GM19468 (cell line): ENCODE measurements around the gene CYP2W1.
"Not testable (repeated sequence)": the region's sequence is repeated elsewhere in the genome, so short reads cannot be mapped to it uniquely, and the experiment has no call there.

Experiments used
- ATAC-seq: cut with Tn5 transposase; IDR thresholded peaks from one replicate; pipeline ENCODE4 v1.9.1; 2021; ENCODE audit warnings: mild to moderate bottlenecking, moderate library complexity, moderate number of reproducible peaks; ENCODE audit not compliant: unreplicated experiment; ENCODE audit errors: extremely low read depth

The CYP2W1 gene

DNA sequence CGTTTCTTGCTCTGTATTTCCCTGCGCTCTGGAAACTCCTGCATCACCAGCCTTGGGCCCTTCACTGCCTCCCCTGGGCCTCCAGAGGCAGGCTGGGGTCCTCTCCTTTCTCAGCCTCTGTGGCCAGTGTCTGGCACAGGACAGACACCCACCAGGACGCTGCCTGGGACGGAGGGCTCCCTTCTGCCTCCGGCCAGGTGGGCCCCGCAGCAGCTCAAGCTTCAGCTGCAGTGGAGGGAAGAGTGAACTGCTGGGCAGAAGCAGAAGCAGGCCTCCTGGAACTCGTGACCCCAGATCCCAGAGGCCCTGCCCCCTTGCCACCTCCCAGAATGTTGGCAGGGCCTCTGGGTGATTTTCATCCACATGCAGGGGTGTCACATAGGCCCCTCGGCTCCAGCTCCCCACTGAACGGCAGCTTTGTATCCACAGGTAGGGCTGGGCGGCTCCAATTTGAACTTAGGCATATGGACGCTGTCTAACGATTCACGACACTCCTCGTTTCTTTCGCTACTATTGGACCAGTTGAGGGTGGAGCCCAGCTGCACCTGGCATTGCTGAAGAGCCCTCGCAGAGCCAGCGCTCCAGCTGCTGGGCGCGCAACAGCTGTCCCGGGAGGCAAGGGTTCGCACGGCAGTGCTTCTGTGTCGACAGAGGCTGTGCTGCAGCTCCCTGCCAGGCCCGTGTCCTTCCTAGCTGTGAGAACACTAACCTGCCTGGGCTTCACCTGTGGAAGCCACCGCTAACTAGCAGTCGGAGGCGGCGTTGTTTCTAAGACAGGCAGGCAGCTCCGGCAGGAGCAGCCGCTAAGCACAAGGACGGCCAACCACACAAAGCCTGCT, 43.0 kb downstream of the CYP2W1 start:
- no peak for ATAC-seq

DNA sequence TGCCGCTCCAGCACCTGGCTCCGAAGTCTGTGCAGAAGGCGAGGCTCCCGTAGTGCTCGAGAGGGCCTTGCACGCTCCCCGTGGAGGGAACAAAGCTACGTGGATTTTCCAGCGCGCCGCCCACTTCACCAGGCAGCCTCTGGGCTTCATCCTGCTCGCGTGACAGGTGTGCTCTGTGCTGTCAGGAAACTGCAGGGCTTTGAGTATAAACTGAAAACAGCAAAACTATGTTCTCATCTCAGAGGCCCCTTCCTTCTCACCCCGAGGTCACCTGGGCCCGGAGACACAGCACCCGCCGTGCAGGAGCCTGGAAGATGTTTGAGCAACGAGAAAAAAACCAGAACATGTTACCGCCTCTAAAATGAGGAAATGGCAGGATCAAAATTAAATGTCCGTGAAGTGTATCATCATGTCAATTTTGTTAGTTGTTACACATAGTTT, 43.8 kb downstream of the CYP2W1 start:
- ATAC-seq, result no peak

DNA sequence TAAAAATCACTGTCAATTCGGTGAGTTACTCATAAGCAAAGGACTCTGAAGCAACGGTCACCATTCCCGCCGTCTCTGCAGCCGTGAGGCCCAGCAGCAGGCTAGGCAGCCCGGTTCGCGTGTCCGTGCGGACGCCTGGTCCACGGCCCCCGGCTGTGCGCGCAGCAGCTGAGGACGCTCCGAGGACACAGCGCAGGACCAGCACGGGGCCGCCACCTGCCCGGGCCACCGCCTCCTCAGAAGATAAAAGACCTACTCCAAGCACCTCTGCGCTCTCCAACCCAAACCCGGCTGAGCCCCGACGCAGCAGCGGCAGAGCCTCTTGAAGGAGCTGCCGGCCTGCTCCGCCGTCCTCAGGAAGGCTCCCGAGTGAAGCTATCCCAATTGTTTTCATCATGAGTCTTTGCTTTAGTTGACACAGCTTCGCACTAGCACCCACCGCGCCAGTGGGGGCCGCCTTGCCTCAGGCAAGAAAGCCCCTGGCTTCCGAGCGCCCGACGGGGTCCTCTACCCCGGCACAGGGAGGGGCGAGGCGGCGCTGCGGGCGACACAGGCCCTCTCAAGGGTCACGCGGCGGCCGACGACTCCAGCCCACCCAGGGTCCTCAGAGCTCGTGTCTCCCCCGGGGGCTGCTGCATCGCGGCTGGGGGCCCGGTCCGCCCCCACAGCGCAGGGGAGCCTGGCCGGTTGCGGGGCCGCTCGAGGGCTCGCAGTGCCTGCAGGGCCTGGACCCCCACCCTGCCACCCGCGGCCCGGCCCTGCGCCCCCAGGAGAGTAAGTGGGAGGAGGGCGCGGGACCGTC, 44.5 kb downstream of the CYP2W1 start:
- ATAC-seq, result no peak

DNA sequence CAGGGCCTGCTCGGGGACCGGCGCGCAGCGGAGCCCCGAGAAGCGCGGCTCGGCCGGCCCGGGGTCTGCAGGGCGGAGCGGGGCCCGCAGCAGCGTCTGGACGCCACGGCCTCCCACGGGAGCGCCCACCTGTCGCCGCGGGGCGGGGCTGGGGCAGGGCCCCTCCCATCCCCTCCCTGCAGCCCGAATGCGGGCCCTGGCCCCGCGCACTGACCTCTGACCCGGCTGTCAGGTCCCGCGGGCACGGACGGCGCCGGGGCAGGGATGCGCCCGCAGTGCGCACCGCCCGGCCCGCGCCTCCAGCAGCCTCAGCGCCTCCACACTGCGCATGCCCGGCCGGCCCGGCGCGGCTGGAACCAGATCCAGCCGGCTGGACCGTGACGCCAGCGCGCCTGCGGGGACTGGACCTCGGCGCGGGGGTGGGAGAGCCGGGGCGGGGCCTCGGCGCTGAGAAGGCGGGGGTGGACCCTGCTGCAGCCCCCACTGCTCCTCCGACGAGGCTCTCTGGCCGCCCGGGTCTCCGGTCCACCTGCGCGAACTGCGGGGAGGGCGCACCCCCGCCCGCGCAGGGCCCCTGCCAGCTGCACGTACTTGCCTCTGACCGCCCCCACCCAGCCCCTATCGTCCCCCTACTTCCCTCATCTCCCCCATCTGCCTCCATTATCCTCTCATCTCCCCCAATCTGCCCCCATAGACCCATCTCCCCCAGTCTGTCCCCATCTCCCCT, 45.2 kb downstream of the CYP2W1 start:
- peak; percentile 40 for ATAC-seq

- ATAC-seq, result no peak
These were observed 46.0 kb downstream of the CYP2W1 start for GRCh38 chr7:1028775-1029636.

GRCh38 chr7:1029637-1030443, 46.9 kb downstream of the CYP2W1 start:
- ATAC-seq, result no peak

DNA sequence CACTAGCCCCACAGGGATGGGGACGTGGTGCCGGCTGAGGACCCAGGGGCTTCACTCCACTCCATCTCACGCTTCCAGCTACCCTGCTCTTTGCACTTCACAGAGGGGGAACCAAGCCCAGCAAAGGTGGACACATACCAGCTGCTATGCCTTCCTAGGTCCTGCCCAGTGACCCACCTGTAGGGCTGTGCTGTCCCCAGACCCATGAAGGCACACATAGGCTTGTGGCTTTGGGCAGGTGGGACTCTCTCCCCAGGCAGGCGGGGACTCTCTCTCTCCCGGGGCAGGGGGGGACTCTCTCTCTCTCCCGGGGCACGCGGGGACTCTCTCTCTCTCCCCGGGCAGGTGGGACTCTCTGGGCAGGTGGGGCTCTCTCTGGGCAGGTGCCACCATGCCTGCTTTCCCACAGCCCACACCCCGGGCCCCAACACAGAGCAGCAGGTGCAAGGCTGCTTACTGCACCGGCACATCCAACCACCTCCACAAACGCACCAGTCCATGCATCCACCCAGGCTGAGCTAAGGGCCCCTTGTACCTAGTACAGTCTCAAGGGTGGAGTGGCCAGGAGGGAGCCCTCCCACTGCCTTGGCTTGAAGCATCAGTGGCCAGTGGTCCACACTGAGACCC, 47.6 kb downstream of the CYP2W1 start:
- ATAC-seq, result no peak

- no peak for ATAC-seq
These were observed 48.9 kb downstream of the CYP2W1 start for GRCh38 chr7:1031716-1032455.

DNA sequence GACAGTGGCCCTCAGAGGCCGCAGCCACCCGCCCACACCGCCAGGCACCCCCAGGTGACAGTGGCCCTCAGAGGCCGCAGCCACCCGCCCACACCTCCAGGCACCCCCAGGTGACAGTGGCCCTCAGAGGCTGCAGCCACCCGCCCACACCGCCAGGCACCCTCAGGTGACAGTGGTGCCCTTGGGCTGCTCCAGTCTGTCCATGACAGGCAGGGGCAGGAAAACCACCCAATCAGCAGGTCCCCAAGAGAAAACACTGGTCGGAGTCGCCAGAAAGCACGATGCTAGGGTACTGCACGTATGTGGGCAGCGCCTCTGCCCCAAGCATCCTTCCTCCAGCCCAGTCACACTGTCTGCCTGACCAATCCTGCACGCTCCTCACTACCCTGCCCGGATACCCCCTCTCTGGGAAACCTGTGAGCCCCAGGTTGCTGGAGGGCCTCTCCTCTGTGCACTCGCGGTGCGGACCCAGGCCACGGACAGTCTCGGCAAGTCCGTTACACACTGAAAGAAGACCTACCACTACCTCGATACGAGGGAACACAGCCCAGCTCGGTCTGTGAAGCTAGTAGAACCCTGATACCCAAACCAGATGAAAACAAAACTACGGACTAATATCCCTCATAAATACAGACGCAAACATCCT, 49.7 kb downstream of the CYP2W1 start:
- no peak for ATAC-seq

DNA sequence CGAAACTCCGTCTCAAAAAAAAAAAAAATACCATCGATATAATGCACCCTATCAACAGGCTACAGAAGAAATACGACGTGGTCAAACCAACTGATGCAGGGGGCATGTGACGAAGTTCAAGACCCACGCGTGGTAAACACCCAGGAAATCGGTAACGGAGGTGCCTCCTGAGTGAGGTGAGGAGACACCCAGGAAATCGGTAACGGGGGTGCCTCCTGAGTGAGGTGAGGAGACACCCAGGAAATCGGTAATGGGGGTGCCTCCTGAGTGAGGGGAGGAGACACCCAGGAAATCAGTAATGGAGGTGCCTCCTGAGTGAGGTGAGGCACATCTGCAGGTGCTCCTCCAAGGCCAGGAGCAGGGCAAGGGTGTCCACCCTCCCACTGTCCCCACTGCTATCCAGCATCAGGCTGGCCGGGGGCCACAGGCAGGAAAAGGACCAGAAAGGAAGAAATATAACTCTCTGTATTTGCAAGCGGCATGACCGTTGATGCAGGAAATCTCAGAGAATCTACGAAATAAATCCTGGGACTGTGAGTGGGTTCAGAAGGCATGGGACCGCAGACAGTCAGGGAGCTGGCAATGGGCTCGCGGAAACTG, 50.7 kb downstream of the CYP2W1 start:
- no peak for ATAC-seq

DNA sequence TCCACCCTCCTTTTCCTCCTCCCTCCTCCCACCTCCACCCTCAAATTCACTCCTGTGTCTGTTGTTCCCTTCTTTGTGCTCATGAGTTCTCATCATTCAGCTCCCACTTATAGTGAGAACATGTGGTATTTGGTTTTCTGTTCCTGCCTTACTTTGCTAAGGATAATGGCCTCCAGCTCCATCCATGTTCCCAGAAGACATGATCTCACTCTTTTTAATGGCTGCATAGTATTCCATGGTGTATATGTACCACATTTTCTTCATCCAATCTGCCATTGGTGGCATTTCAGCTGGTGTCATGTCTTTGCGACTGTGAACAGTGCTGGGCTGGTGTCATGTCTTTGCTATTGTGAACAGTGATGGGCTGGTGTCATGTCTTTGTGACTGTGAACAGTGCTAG, 51.8 kb downstream of the CYP2W1 start:
- ATAC-seq, result not testable (repeated sequence)

- not testable (repeated sequence) for ATAC-seq
These were observed 53.4 kb downstream of the CYP2W1 start for GRCh38 chr7:1036164-1036928.
